H9 (cell line): Measurements from ENCODE around the gene G6PC1. TPM values are rescaled to one million over a fixed set of nuclear protein-coding genes. Genes with fewer than 3 reads are reported as not detected.
"Not testable (repeated sequence)": the region's sequence is repeated elsewhere in the genome, so short reads cannot be mapped to it uniquely, and the experiment has no call there.

Experiments
- DNase-seq: peaks from one replicate; pipeline ENCODE4 v3.0.0-alpha.2; 2017
- H2AFZ ChIP-seq: one replicate; pipeline ENCODE4 v1.6.1; 2013; ENCODE audit warnings: mild to moderate bottlenecking, low read length, control low read depth, moderate library complexity
- H2AK5ac ChIP-seq: 2 replicates; pipeline ENCODE4 v1.6.1; 2013; ENCODE audit warnings: low read length, control low read depth, mixed read lengths; ENCODE audit not compliant: insufficient read length
- H2BK120ac ChIP-seq: one replicate; pipeline ENCODE4 v1.6.1; 2013; ENCODE audit warnings: low read depth, mild to moderate bottlenecking, low read length, control low read depth, inconsistent platforms; ENCODE audit not compliant: poor library complexity, severe bottlenecking
- H2BK12ac ChIP-seq: 2 replicates; pipeline ENCODE4 v1.6.1; 2013; ENCODE audit warnings: low read length, control low read depth, mixed read lengths, low read depth; ENCODE audit not compliant: insufficient read length
- H2BK15ac ChIP-seq: 2 replicates; pipeline ENCODE4 v1.6.1; 2013; ENCODE audit warnings: low read depth, low read length, control low read depth
- H2BK20ac ChIP-seq: one replicate; pipeline ENCODE4 v1.6.1; 2013; ENCODE audit warnings: low read depth, mild to moderate bottlenecking, low read length, control low read depth, inconsistent platforms; ENCODE audit not compliant: poor library complexity, severe bottlenecking
- H2BK5ac ChIP-seq: 2 replicates; pipeline ENCODE4 v1.6.1; 2013; ENCODE audit warnings: low read length, control low read depth, mixed read lengths; ENCODE audit not compliant: insufficient read length
- H3K14ac ChIP-seq: 2 replicates; pipeline ENCODE4 v1.6.1; 2013; ENCODE audit warnings: low read length, control low read depth; ENCODE audit not compliant: insufficient read depth
- H3K18ac ChIP-seq: 2 replicates; pipeline ENCODE4 v1.6.1; 2013; ENCODE audit warnings: low read depth, mild to moderate bottlenecking, mixed read lengths, low read length, control low read depth; ENCODE audit not compliant: insufficient read length
- H3K23ac ChIP-seq: 2 replicates; pipeline ENCODE4 v1.6.1; 2013; ENCODE audit warnings: low read length, control low read depth, mixed read lengths, low read depth; ENCODE audit not compliant: insufficient read length
- H3K23me2 ChIP-seq: 2 replicates; pipeline ENCODE4 v1.6.1; 2013; ENCODE audit warnings: low read depth, mild to moderate bottlenecking, mixed read lengths, low read length, control low read depth; ENCODE audit not compliant: insufficient read length, poor library complexity, severe bottlenecking
- H3K27ac ChIP-seq: 2 replicates; pipeline ENCODE4 v1.5.1; 2013; ENCODE audit warnings: low read length, control low read depth, mixed read lengths, low read depth; ENCODE audit not compliant: insufficient read length
- H3K27me3 ChIP-seq: 2 replicates; pipeline ENCODE4 v1.6.1; 2013; ENCODE audit warnings: low read length, control low read depth, inconsistent platforms; ENCODE audit not compliant: insufficient read depth
- H3K4ac ChIP-seq: 2 replicates; pipeline ENCODE4 v1.6.1; 2013; ENCODE audit warnings: low read depth, mild to moderate bottlenecking, control low read depth, inconsistent platforms, low read length, moderate library complexity
- H3K4me1 ChIP-seq: 2 replicates; pipeline ENCODE4 v1.6.1; 2013; ENCODE audit warnings: low read length, control low read depth, inconsistent platforms; ENCODE audit not compliant: insufficient read depth
- H3K4me2 ChIP-seq: 2 replicates; pipeline ENCODE4 v1.6.1; 2013; ENCODE audit warnings: low read length, control low read depth, mixed read lengths; ENCODE audit not compliant: insufficient read length, insufficient read depth
- H3K56ac ChIP-seq: 2 replicates; pipeline ENCODE4 v1.6.1; 2013; ENCODE audit warnings: low read depth, mild to moderate bottlenecking, mixed read lengths, low read length, control low read depth; ENCODE audit not compliant: insufficient read length
- H3K79me1 ChIP-seq: 2 replicates; pipeline ENCODE4 v1.6.1; 2013; ENCODE audit warnings: low read depth, mild to moderate bottlenecking, moderate library complexity, low read length, control low read depth, inconsistent platforms; ENCODE audit not compliant: insufficient read depth, poor library complexity, severe bottlenecking
- H3K79me2 ChIP-seq: 2 replicates; pipeline ENCODE4 v1.6.1; 2013; ENCODE audit warnings: low read length, control low read depth, inconsistent platforms; ENCODE audit not compliant: insufficient read depth
- H3K9ac ChIP-seq: 2 replicates; pipeline ENCODE4 v1.6.1; 2013; ENCODE audit warnings: low read length, control low read depth, mixed read lengths; ENCODE audit not compliant: insufficient read length; ENCODE audit errors: extremely low read depth
- H3K9me3 ChIP-seq: one replicate; pipeline ENCODE4 v1.6.1; 2013; ENCODE audit warnings: low read depth, low read length, inconsistent platforms; ENCODE audit not compliant: control insufficient read depth
- H3T11ph ChIP-seq: one replicate; pipeline ENCODE4 v1.6.1; 2013; ENCODE audit warnings: mild to moderate bottlenecking, low read length, control low read depth, inconsistent platforms
- H4K20me1 ChIP-seq: one replicate; pipeline ENCODE4 v1.6.1; 2013; ENCODE audit not compliant: control insufficient read depth, insufficient read length, insufficient read depth
- H4K5ac ChIP-seq: 2 replicates; pipeline ENCODE4 v1.6.1; 2013; ENCODE audit warnings: low read depth, mild to moderate bottlenecking, mixed read lengths, low read length, control low read depth; ENCODE audit not compliant: insufficient read length
- H4K8ac ChIP-seq: replicated peaks from 2 replicates; pipeline ENCODE4 v1.6.1; 2013; ENCODE audit warnings: low read length, control low read depth, mixed read lengths, low read depth; ENCODE audit not compliant: insufficient read length
- H4K91ac ChIP-seq: 2 replicates; pipeline ENCODE4 v1.6.1; 2013; ENCODE audit warnings: low read depth, mild to moderate bottlenecking, moderate library complexity, mixed read lengths, low read length, control low read depth; ENCODE audit not compliant: insufficient read length
- H3K27ac Mint-ChIP-seq, 3 experiments: 2 replicates in 2 of 3; 3 replicates in 1 of 3; pipeline ENCODE4 v1.8.0; 2020 to 2021; ENCODE audit warnings: mixed read lengths in 3 of 3, mild to moderate bottlenecking in 1 of 3, moderate library complexity in 1 of 3
- H3K27me3 Mint-ChIP-seq: 2 replicates; pipeline ENCODE4 v1.8.0; 2021; ENCODE audit warnings: low read depth, mild to moderate bottlenecking, moderate library complexity, mixed read lengths
- H3K36me3 Mint-ChIP-seq, 3 experiments: 2 replicates in 2 of 3; 3 replicates in 1 of 3; pipeline ENCODE4 v1.8.0; 2020 to 2021; ENCODE audit warnings: low read depth in 3 of 3, mixed read lengths in 3 of 3; ENCODE audit not compliant: insufficient read depth in 1 of 3
- H3K4me1 Mint-ChIP-seq, 2 experiments: 2 replicates each; pipeline ENCODE4 v1.8.0; 2020; ENCODE audit warnings: mixed read lengths in 2 of 2
- H3K4me3 Mint-ChIP-seq, 2 experiments: 2 replicates in 1 of 2; 3 replicates in 1 of 2; pipeline ENCODE4 v1.8.0; 2020 to 2021; ENCODE audit warnings: mild to moderate bottlenecking in 2 of 2, mixed read lengths in 2 of 2, moderate library complexity in 1 of 2
- H3K9me3 Mint-ChIP-seq, 2 experiments: 2 replicates in 1 of 2; 3 replicates in 1 of 2; pipeline ENCODE4 v1.8.0; 2020; ENCODE audit warnings: mild to moderate bottlenecking in 2 of 2, mixed read lengths in 2 of 2, moderate library complexity in 1 of 2
- WGBS: extraction: QIAGEN DNeasy Blood & Tissue Kit; methylation state at CpG from one replicate; pipeline ENCODE4 v1.1.7; 2013; ENCODE audit warnings: missing lambda C conversion rate, low lambda C conversion rate, mixed read lengths; ENCODE audit not compliant: insufficient read length; ENCODE audit errors: extremely low coverage; 5-methylcytosine and 5-hydroxymethylcytosine counted together
- total RNA-seq: library from RNA; stranded (reverse); gene quantifications from 2 replicates; pipeline ENCODE4 v1.2.1, GENCODE V29; 2021
- TF ChIP-seq, protein P1 (sequence below): fragments of 200-600 bp; sonication (generic); conservative IDR thresholded peaks from 3 replicates; pipeline ENCODE4 v1.8.0; 2021; ENCODE audit warnings: antibody characterized with exemption, mild to moderate bottlenecking

The G6PC1 gene
- total RNA-seq, 1 experiment from 2014 or later = not detected

DNA sequence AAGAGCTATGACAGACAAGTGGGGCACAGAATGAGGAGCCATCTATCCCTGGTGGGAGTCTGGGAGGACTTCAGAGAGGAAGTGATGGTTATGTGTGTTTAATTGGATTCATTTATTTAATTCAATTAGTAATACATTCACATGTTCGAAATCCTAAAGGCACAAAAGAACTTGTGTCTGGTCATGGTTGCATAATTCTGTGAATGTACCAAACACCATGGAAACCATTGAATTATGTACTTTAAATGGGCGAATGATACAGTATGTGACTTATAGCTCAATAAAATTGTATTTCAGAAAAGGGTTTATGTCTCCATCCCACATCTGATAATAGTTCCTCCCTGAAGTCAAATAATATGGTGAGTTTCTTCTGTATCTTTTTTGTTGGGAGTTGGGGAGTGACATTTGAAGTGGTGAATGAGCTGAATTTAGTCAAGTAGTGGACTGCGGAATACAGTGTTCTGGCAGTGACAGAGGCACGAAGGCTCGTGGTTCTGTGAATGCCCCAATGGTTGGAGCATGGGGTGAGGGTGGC is 19.8 kb upstream of the G6PC1 start:
- Histone ChIP-seq H3K14ac (no peak overlapping the region), H3K9me3 (no peaks in the 10 kb centered on the region), H3K4me2 (no peak overlapping the region), H4K8ac (no peak overlapping the region), H2BK20ac (no peak overlapping the region), H3K27ac (no peak overlapping the region), H4K20me1 (no peaks in the 10 kb centered on the region), H3K79me2 (no peaks in the 10 kb centered on the region), H3K56ac (no peak overlapping the region), H3K4me1 (no peaks in the 10 kb centered on the region; the same call in 1 of the 2 replicates), H4K91ac (no peak overlapping the region), H3K9ac (no peak overlapping the region), H3K27me3 (no peaks in the 10 kb centered on the region), H2BK15ac (no peak overlapping the region), H3K23me2 (no peaks in the 10 kb centered on the region), H2BK120ac (no peak overlapping the region), H2BK5ac (no peak overlapping the region), H3K4ac (no peak overlapping the region), H3K23ac (no peak overlapping the region), H3T11ph (no peak overlapping the region), H2AK5ac (no peak overlapping the region), H2BK12ac (no peak overlapping the region), H3K18ac (no peak overlapping the region), H4K5ac (no peak overlapping the region), H2AFZ (no peak overlapping the region), H3K79me1 (no peaks in the 10 kb centered on the region)
- H3K27me3 Mint-ChIP-seq = peaks cover 53% of the 10 kb centered on the region
- TF ChIP-seq, protein P1, sequence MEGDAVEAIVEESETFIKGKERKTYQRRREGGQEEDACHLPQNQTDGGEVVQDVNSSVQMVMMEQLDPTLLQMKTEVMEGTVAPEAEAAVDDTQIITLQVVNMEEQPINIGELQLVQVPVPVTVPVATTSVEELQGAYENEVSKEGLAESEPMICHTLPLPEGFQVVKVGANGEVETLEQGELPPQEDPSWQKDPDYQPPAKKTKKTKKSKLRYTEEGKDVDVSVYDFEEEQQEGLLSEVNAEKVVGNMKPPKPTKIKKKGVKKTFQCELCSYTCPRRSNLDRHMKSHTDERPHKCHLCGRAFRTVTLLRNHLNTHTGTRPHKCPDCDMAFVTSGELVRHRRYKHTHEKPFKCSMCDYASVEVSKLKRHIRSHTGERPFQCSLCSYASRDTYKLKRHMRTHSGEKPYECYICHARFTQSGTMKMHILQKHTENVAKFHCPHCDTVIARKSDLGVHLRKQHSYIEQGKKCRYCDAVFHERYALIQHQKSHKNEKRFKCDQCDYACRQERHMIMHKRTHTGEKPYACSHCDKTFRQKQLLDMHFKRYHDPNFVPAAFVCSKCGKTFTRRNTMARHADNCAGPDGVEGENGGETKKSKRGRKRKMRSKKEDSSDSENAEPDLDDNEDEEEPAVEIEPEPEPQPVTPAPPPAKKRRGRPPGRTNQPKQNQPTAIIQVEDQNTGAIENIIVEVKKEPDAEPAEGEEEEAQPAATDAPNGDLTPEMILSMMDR = no peak
- H3K36me3 Mint-ChIP-seq = no peaks in the 10 kb centered on the region; a peak in 1 of 7 replicates
- H3K9me3 Mint-ChIP-seq = 0 out of 5 replicates have a peak, but pooled peaks cover 0 to 3% of the 10 kb centered on the region in 2 experiments
- H3K4me3 Mint-ChIP-seq = no peak overlapping the region
- peaks cover 30 to 31% of the 10 kb centered on the region in 2 experiments for H3K4me1 Mint-ChIP-seq
- H3K27ac Mint-ChIP-seq = no peak overlapping the region
- WGBS = no CpG with 5 or more reads among the region's 5 CpGs
- no peak for DNase-seq

DNA sequence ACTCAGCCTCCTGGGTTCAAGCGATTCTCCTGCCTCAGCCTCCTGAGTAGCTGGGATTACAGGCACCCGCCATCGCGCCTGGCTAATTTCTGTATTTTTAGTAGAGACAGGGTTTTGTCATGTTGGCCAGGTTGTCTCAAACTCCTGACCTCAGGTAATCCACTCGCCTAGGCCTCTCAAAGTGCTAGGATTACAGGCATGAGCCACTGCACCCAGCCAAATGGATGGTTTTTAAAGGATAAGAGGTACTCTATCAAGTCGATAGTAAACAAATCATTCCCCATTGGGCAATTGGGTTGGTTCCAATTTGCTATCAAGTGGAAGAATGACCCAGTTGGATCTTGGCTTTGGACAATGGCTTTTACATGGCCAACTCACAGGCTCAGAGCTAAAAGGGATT is 18.9 kb upstream of the G6PC1 start:
- H3K27ac Mint-ChIP-seq, H2AFZ ChIP-seq, H3K79me2 ChIP-seq, DNase-seq, H3K27me3 ChIP-seq, H4K20me1 ChIP-seq, H3T11ph ChIP-seq, H3K14ac ChIP-seq, H2BK12ac ChIP-seq, H4K91ac ChIP-seq, H2BK5ac ChIP-seq, H4K5ac ChIP-seq, H3K9me3 ChIP-seq, H3K4me3 Mint-ChIP-seq, H3K4me1 ChIP-seq, H3K23me2 ChIP-seq, H3K23ac ChIP-seq, H3K18ac ChIP-seq, H3K9ac ChIP-seq, H2BK20ac ChIP-seq, H3K27ac ChIP-seq, H3K79me1 ChIP-seq, H3K4ac ChIP-seq, H3K4me2 ChIP-seq, H3K36me3 Mint-ChIP-seq, H2BK120ac ChIP-seq, H2BK15ac ChIP-seq, H3K9me3 Mint-ChIP-seq, H3K56ac ChIP-seq, H2AK5ac ChIP-seq, H4K8ac ChIP-seq: not testable (repeated sequence)
- H3K27me3 Mint-ChIP-seq = peaks cover 48% of the 10 kb centered on the region
- no CpG with 5 or more reads among the region's 6 CpGs for WGBS
- peaks cover 30 to 31% of the 10 kb centered on the region in 2 experiments for H3K4me1 Mint-ChIP-seq
